K562 (cell line): ENCODE results near the gene RGS6. TPM values are rescaled to one million over a fixed set of nuclear protein-coding genes. Genes with fewer than 3 reads are reported as not detected.

Source experiments
- ATAC-seq: fragments of 200-7000 bp; cut with Tn5 transposase; 3 replicates; pipeline ENCODE4 v1.9.1; 2020; ENCODE audit warnings: moderate library complexity
- BruUV-seq: library from RNA; stranded (reverse); fragments of 400-500 nt; replicated peaks from 2 replicates; lab custom pipeline; 2021; lab: Mats Ljungman, UMichigan
- CTCF ChIA-PET: fragments of 300-600 bp; formaldehyde crosslinking; extraction: SDS; loops from one replicate; lab custom pipeline; 2021; ENCODE audit warnings: low intra/inter-chr PET ratio; lab: Yijun Ruan, JAX
- POLR2A ChIA-PET: fragments of 300-600, 350-650 bp; sonication (Branson Sonifier 250); formaldehyde crosslinking; extraction: SDS; loops from one replicate; lab custom pipeline; 2021; ENCODE audit warnings: antibody characterized with exemption, inconsistent platforms; lab: Yijun Ruan, JAX
- DNase-seq, 4 experiments: peaks; one replicate each; pipeline versions ENCODE4 v3.0.0 to v3.0.0-alpha.2; 2011 to 2018; ENCODE audit warnings: low spot score in 3 of 4, mixed read lengths in 3 of 4; ENCODE audit errors: extremely low read depth in 1 of 4
- FAIRE-seq: peaks from 2 replicates; lab custom pipeline; 2011; peaks lifted over from hg19 to GRCh38; lab: Jason Lieb, UNC
- H2AFZ ChIP-seq: 2 replicates; pipeline ENCODE4 v1.6.0; 2011; ENCODE audit warnings: low read depth, low read length, control low read depth, inconsistent platforms
- H3K27ac ChIP-seq: fragments of 200-600 bp; 3 replicates; pipeline ENCODE4 v1.8.0; 2011; ENCODE audit warnings: low read depth, mild to moderate bottlenecking, control low read depth, inconsistent platforms, low read length, moderate library complexity, mixed read lengths; ENCODE audit errors: extremely low read depth
- H3K27me3 ChIP-seq, 2 experiments: fragments of 300-600 bp in 1 of 2; 2 replicates in 1 of 2; 3 replicates in 1 of 2; pipeline versions ENCODE4 v1.6.0 to v1.8.0; 2011; ENCODE audit warnings: inconsistent platforms in 2 of 2, low read length in 2 of 2, mild to moderate bottlenecking in 1 of 2, mixed read lengths in 1 of 2, moderate library complexity in 1 of 2; ENCODE audit not compliant: control insufficient read depth in 2 of 2, insufficient read depth in 2 of 2
- H3K36me3 ChIP-seq: fragments of 300-600 bp; 3 replicates; pipeline ENCODE4 v1.8.0; 2011; ENCODE audit warnings: mild to moderate bottlenecking, low read length, inconsistent platforms; ENCODE audit not compliant: control insufficient read depth, insufficient read depth
- H3K4me1 ChIP-seq, 2 experiments: fragments of 200-600 bp in 1 of 2; replicated peaks in 1 of 2; 2 replicates in 1 of 2; 3 replicates in 1 of 2; pipeline versions ENCODE4 v1.5.1 to v1.8.0; 2011; ENCODE audit warnings: inconsistent platforms in 2 of 2, low read length in 2 of 2, mild to moderate bottlenecking in 1 of 2, mixed read lengths in 1 of 2, moderate library complexity in 1 of 2; ENCODE audit not compliant: control insufficient read depth in 2 of 2, insufficient read depth in 2 of 2
- H3K4me2 ChIP-seq: 2 replicates; pipeline ENCODE4 v1.6.1; 2011; ENCODE audit warnings: low read length, control low read depth, inconsistent platforms, mixed read lengths; ENCODE audit not compliant: insufficient read depth
- H3K4me3 ChIP-seq: fragments of 200-600 bp; sonication (generic), shearing (Covaris generic); 2 replicates; pipeline ENCODE4 v1.5.1; 2016; ENCODE audit warnings: control low read depth, inconsistent platforms
- H3K79me2 ChIP-seq: fragments of 200-600 bp; 3 replicates; pipeline ENCODE4 v1.8.0; 2011; ENCODE audit warnings: low read length, inconsistent platforms; ENCODE audit not compliant: control insufficient read depth, insufficient read depth
- H3K9ac ChIP-seq, 2 experiments: 2 replicates each; pipeline versions ENCODE4 v1.6.0 to v1.6.1; 2011; ENCODE audit warnings: low read depth in 2 of 2, low read length in 2 of 2, control low read depth in 1 of 2, inconsistent platforms in 1 of 2, mild to moderate bottlenecking in 1 of 2, mixed read lengths in 1 of 2; ENCODE audit not compliant: insufficient read depth in 1 of 2
- H3K9me1 ChIP-seq: one replicate; pipeline ENCODE4 v1.6.0; 2011; ENCODE audit warnings: inconsistent platforms, mild to moderate bottlenecking, low read length, moderate library complexity; ENCODE audit not compliant: control insufficient read depth, insufficient read depth
- H3K9me3 ChIP-seq: replicated peaks from 2 replicates; pipeline ENCODE4 v1.5.1; 2011; ENCODE audit warnings: low read depth, low read length, inconsistent platforms; ENCODE audit not compliant: control insufficient read depth, insufficient read depth
- H4K20me1 ChIP-seq: replicated peaks from 2 replicates; pipeline ENCODE4 v1.6.1; 2011; ENCODE audit warnings: low read length, inconsistent platforms, mixed read lengths; ENCODE audit not compliant: control insufficient read depth, insufficient read depth
- AFF4 ChIP-seq: sonication (generic); formaldehyde crosslinking; IDR thresholded peaks from 2 replicates; pipeline ENCODE4 v1.8.0; 2023; ENCODE audit warnings: mild to moderate bottlenecking, missing genetic modification reagents
- BCL6 ChIP-seq: fragments of 250-450 bp; sonication (Bioruptor Pico); IDR thresholded peaks from 2 replicates; pipeline ENCODE4 v1.4.0; 2020
- CC2D1A ChIP-seq: fragments of 450-650 bp; IDR thresholded peaks from 2 replicates; pipeline ENCODE4 v1.6.1; 2017; ENCODE audit warnings: mild to moderate bottlenecking
- CEBPG ChIP-seq, 3 experiments: fragments of 200-800 bp in 1 of 3; sonication (Bioruptor generic) in 1 of 3; sonication (generic) in 1 of 3; formaldehyde crosslinking in 1 of 3; IDR thresholded peaks in 2 of 3; conservative IDR thresholded peaks in 1 of 3; 2 replicates each; pipeline versions ENCODE4 v1.6.1 to v1.8.0; 2016 to 2022; ENCODE audit warnings: missing compliant biosample characterization in 2 of 3, missing genetic modification characterization in 2 of 3, mild to moderate bottlenecking in 1 of 3, missing genetic modification reagents in 1 of 3
- E2F5 ChIP-seq: sonication (generic); formaldehyde crosslinking; IDR thresholded peaks from 2 replicates; pipeline ENCODE4 v1.8.0; 2022; ENCODE audit warnings: mild to moderate bottlenecking, missing genetic modification reagents
- FOS ChIP-seq: IDR thresholded peaks from 3 replicates; pipeline ENCODE4 v1.6.1; 2011; ENCODE audit not compliant: insufficient read length; ENCODE audit errors: extremely low read depth
- FOXA3 ChIP-seq, 2 experiments: fragments of 450-650 bp in 1 of 2; sonication (generic) in 1 of 2; formaldehyde crosslinking; IDR thresholded peaks in 1 of 2; conservative IDR thresholded peaks in 1 of 2; 2 replicates each; pipeline versions ENCODE4 v1.4.0 to v1.8.0; 2020 to 2022; ENCODE audit warnings: mild to moderate bottlenecking in 2 of 2, missing genetic modification reagents in 1 of 2
- IRF2 ChIP-seq: sonication (generic); formaldehyde crosslinking; IDR thresholded peaks from 2 replicates; pipeline ENCODE4 v1.8.1; 2022; ENCODE audit warnings: mild to moderate bottlenecking, missing genetic modification reagents
- NR2C2 ChIP-seq, 2 experiments: fragments of 200-800 bp in 1 of 2; sonication (Bioruptor generic) in 1 of 2; sonication (generic) in 1 of 2; formaldehyde crosslinking in 1 of 2; IDR thresholded peaks; 2 replicates each; pipeline versions ENCODE4 v1.6.1 to v1.8.0; 2016 to 2022; ENCODE audit warnings: mild to moderate bottlenecking in 1 of 2, missing compliant biosample characterization in 1 of 2, missing genetic modification characterization in 1 of 2, missing genetic modification reagents in 1 of 2
- RAD51 ChIP-seq: fragments of 450-650 bp; IDR thresholded peaks from 2 replicates; pipeline ENCODE4 v1.7.1; 2016; ENCODE audit warnings: low read depth, mild to moderate bottlenecking, borderline replicate concordance
- SNRNP70 ChIP-seq: fragments of 200-400 bp; formaldehyde crosslinking; optimal IDR thresholded peaks from 2 replicates; pipeline ENCODE3; 2017; ENCODE audit warnings: low read depth, low read length
- SREBF2 ChIP-seq: sonication (generic); formaldehyde crosslinking; IDR thresholded peaks from 2 replicates; pipeline ENCODE4 v1.4.0; 2020; ENCODE audit warnings: mild to moderate bottlenecking, missing genetic modification reagents
- WGBS: fragments of 100-300 bp; shearing (Covaris generic); methylation state at CpG from one replicate; pipeline ENCODE4 v1.1.6; 2016; ENCODE audit warnings: low coverage, mixed read lengths; ENCODE audit not compliant: insufficient coverage; ENCODE audit errors: missing lambda C conversion rate; 5-methylcytosine and 5-hydroxymethylcytosine counted together
- in situ Hi-C: fragments of 300-500 bp; cut with MboI; formaldehyde crosslinking; loops from 4 replicates; pipeline ENCODE4 v1.15.0; 2018; ENCODE audit warnings: inconsistent platforms, mixed read lengths
- intact Hi-C: fragments of 100-400 bp; cut with micrococcal nuclease; formaldehyde crosslinking; loops from 2 replicates; pipeline ENCODE4 v1.14.2; 2022
- polyA plus RNA-seq, 8 experiments: library from polyadenylated mRNA; depleted of rRNA in 4 of 8; stranded (reverse) in 5 of 8; unstranded in 3 of 8; fragments of >200 nt; fragmentation: Nextera tagmentation in 2 of 8; fragmentation: Illumina TruSeq in 1 of 8; extraction: Ambion mirVana in 2 of 8; extraction: Trizol in 1 of 8; gene quantifications; 2 replicates each; pipeline versions ENCODE4 v1.2.1 to v1.2.3, GENCODE V29; 2011 to 2014; ENCODE audit warnings: inconsistent platforms in 1 of 8, missing spikeins in 1 of 8
- total RNA-seq, 7 experiments: library from RNA; depleted of rRNA in 6 of 7; stranded (reverse); fragments of >200 nt in 6 of 7; fragmentation: Illumina TruSeq in 2 of 7; extraction: Trizol in 2 of 7; gene quantifications; 2 replicates each; pipeline versions ENCODE4 v1.2.1 to v1.2.3, GENCODE V29; 2011 to 2021; ENCODE audit warnings: low replicate concordance in 1 of 7

RGS6 gene
- total and polyA plus RNA-seq, 9 of the 15 experiments (the other 6 are each of a cell fraction or from before 2014, with no cell fraction given), result not detected

GRCh38 chr14:72236629-72237028 is 304.4 kb downstream of the RGS6 start (continued):
- TF ChIP-seq AFF4, result no peak
- TF ChIP-seq CC2D1A, result no peak
- TF ChIP-seq NR2C2 (CRISPR knock-in tag; IDR thresholded peaks at IDR 0.05), result no peak
- no peak for TF ChIP-seq NR2C2 (tag; IDR thresholded peaks at IDR 0.05)

DNA sequence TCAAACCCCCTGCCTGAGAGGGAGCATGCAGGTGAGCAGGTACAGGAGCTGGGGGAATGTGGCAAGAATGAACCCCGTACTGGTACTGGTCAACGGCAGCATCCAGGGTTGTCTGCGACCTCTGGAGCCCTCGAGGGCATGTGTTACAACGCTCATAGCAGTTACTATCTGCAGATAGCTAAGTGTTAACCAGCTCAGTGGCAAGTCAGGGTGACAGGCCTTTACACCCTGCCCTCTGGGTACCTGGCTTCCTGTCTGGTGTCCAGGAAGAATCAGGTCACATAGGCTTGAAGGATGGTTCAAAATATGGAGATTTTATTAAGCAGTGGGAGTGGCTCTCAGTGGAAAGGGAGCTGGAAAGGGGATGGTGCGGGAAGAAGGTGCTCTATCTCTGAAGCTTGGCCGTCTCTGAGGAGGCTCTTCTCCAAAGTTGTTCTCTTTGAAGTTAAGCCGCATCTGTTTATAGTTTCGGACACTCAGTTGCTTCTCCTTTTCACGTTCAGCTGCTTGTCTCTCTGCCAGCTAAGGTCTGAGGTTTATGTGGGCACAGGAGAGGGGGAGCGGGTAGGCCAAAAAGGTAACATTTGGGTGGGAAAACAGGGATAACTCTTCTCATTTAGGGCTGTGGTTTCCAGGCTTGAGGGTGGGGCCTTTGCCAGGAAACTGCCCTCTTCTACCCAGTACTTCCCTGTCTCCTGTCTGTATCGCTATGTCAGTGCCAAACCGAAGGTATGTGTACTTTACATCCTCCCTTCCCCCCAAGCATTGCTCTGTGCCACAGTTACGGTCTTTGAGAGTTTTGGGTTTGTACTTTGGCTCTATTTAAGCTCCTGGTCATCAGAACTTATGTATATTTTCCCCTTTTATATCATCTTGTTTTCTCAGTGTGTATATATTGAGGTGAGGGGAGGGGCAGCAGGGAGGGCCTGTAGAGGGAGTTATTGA is 305.8 kb downstream of the RGS6 start:
- CTCF ChIA-PET, result no interaction called here
- no peaks in the 10 kb centered on the region for H3K4me1 ChIP-seq
- no TSS peak for BruUV-seq
- no peak overlapping the region for H3K4me2 ChIP-seq
- FAIRE-seq (no peak), DNase-seq (no peak), ATAC-seq (no peak)
- WGBS, result 0% methylated on average over 11 of the region's 14 CpGs
- H3K9ac ChIP-seq, result no peak overlapping the region
- in situ Hi-C loops, result no loop called here
- no peak overlapping the region for H3K4me3 ChIP-seq
- POLR2A ChIA-PET, result interaction anchor here (0.7 kb wide), 1 partner anchor 39 kb away, joined by 4 read pairs; no protein-coding TSS in a partner anchor
- no peaks in the 10 kb centered on the region for H3K79me2 ChIP-seq
- no peaks in the 10 kb centered on the region for H3K36me3 ChIP-seq
- no peak overlapping the region for H3K27ac ChIP-seq
- H3K27me3 ChIP-seq, result no peaks in the 10 kb centered on the region
- no peak overlapping the region for H2AFZ ChIP-seq
- no peaks in the 10 kb centered on the region for H3K9me3 ChIP-seq
- no peaks in the 10 kb centered on the region for H4K20me1 ChIP-seq
- intact Hi-C loops, result no loop called here
- no peaks in the 10 kb centered on the region for H3K9me1 ChIP-seq
- TF ChIP-seq BCL6 (no peak), CEBPG (CRISPR knock-in tag; IDR thresholded peaks at IDR 0.05) (no peak), CEBPG (tag; conservative IDR thresholded peaks at IDR 0.05 in 1 of 2, IDR thresholded peaks at IDR 0.05 in 1 of 2) (no peak), E2F5 (no peak), FOS (no peak), SNRNP70 (no peak), FOXA3 (CRISPR knock-in tag; conservative IDR thresholded peaks at IDR 0.05 in 1 of 2, IDR thresholded peaks at IDR 0.05 in 1 of 2) (no peak), SREBF2 (CRISPR knock-in tag) (no peak), RAD51 (no peak), IRF2 (CRISPR knock-in tag) (no peak)
